ENCODE measurements around the gene ASS1.

- TF ChIP-seq, protein P1, sequence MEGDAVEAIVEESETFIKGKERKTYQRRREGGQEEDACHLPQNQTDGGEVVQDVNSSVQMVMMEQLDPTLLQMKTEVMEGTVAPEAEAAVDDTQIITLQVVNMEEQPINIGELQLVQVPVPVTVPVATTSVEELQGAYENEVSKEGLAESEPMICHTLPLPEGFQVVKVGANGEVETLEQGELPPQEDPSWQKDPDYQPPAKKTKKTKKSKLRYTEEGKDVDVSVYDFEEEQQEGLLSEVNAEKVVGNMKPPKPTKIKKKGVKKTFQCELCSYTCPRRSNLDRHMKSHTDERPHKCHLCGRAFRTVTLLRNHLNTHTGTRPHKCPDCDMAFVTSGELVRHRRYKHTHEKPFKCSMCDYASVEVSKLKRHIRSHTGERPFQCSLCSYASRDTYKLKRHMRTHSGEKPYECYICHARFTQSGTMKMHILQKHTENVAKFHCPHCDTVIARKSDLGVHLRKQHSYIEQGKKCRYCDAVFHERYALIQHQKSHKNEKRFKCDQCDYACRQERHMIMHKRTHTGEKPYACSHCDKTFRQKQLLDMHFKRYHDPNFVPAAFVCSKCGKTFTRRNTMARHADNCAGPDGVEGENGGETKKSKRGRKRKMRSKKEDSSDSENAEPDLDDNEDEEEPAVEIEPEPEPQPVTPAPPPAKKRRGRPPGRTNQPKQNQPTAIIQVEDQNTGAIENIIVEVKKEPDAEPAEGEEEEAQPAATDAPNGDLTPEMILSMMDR (conservative IDR thresholded peaks at IDR 0.05 in 1 of 2, IDR thresholded peaks at IDR 0.05 in 1 of 2; ENCODE audit: low read depth in 1 of 2, low read length in 2 of 2) = no peak
- no peak for TF ChIP-seq EZH2 (IDR thresholded peaks at IDR 0.05; ENCODE audit: low read length, missing control alignments)
Observed at GRCh38 chr9:130448771-130449603, 4.2 kb downstream of the ASS1 start.

All from fibroblast of lung (primary cell).